Gastroesophageal sphincter (tissue), 4 donors: Measurements from ENCODE around the gene ATRN. TPM values are rescaled to one million over a fixed set of nuclear protein-coding genes. Genes with fewer than 3 reads are reported as not detected.

ENCODE experiments used
- ATAC-seq: fragments of 150-250 bp; one replicate; pipeline ENCODE4 v1.9.1; 2016; ENCODE audit warnings: mild to moderate bottlenecking, moderate library complexity
- H3K27ac ChIP-seq, 4 donors: fragments of 200-600 bp; sonication (generic) in 3 of 4; 1 replicate in 3 of 4; 2 replicates in 1 of 4; pipeline ENCODE4 v1.5.1; 2016 to 2019
- H3K27me3 ChIP-seq: fragments of 200-600 bp; sonication (generic); one replicate; pipeline ENCODE4 v1.5.1; 2019
- H3K36me3 ChIP-seq, 2 donors: fragments of 200-600 bp; sonication (generic); one replicate each; pipeline ENCODE4 v1.5.1; 2019; ENCODE audit warnings: control low read depth in 1 of 2
- H3K4me1 ChIP-seq, 3 donors: fragments of 200-600 bp; sonication (generic); 1 replicate in 2 of 3; 2 replicates in 1 of 3; pipeline ENCODE4 v1.5.1; 2016 to 2019; ENCODE audit warnings: control low read depth in 2 of 3
- H3K4me3 ChIP-seq, 2 donors: fragments of 200-600 bp; sonication (generic); one replicate each; pipeline ENCODE4 v1.5.1; 2019; ENCODE audit warnings: mild to moderate bottlenecking in 1 of 2, moderate library complexity in 1 of 2
- H3K9me3 ChIP-seq, 3 donors: fragments of 200-600 bp; sonication (generic); one replicate each; pipeline ENCODE4 v1.5.1; 2017 to 2019; ENCODE audit warnings: control low read depth in 2 of 3
- EP300 ChIP-seq: sonication (generic); formaldehyde crosslinking; IDR thresholded peaks from one replicate; pipeline ENCODE4 v1.6.1; 2017; ENCODE audit warnings: antibody characterized with exemption, mild to moderate bottlenecking
- POLR2A ChIP-seq, 2 donors: fragments of 450-650 bp; IDR thresholded peaks; one replicate each; pipeline ENCODE4 v1.6.1; 2017; ENCODE audit warnings: antibody characterized with exemption in 2 of 2, mild to moderate bottlenecking in 2 of 2, moderate library complexity in 1 of 2
- POLR2AphosphoS5 ChIP-seq: sonication (generic); formaldehyde crosslinking; IDR thresholded peaks from one replicate; pipeline ENCODE4 v1.6.1; 2017; ENCODE audit warnings: antibody characterized with exemption
- WGBS, 2 donors: methylation state at CpG; one replicate each; pipeline ENCODE4 v1.1.5; 2018; ENCODE audit warnings: low coverage in 1 of 2; 5-methylcytosine and 5-hydroxymethylcytosine counted together
- total RNA-seq, 4 donors: library from RNA; depleted of rRNA; stranded (reverse); fragments of >200 nt; gene quantifications; one replicate each; pipeline ENCODE4 v1.1.0, GENCODE V29; 2016
- TF ChIP-seq, protein P1 (sequence below), 4 experiments: fragments of 200-600 bp in 2 of 4; fragments of 450-650 bp in 2 of 4; sonication (generic) in 1 of 4; IDR thresholded peaks; one replicate each; pipeline ENCODE4 v1.5.1; 2017 to 2019; ENCODE audit warnings: antibody characterized with exemption in 4 of 4, mild to moderate bottlenecking in 2 of 4, moderate library complexity in 2 of 4

The ATRN gene
- total RNA-seq, 4 donors from 2014 or later: 16.7 to 22.2 (median 19.4) TPM

DNA sequence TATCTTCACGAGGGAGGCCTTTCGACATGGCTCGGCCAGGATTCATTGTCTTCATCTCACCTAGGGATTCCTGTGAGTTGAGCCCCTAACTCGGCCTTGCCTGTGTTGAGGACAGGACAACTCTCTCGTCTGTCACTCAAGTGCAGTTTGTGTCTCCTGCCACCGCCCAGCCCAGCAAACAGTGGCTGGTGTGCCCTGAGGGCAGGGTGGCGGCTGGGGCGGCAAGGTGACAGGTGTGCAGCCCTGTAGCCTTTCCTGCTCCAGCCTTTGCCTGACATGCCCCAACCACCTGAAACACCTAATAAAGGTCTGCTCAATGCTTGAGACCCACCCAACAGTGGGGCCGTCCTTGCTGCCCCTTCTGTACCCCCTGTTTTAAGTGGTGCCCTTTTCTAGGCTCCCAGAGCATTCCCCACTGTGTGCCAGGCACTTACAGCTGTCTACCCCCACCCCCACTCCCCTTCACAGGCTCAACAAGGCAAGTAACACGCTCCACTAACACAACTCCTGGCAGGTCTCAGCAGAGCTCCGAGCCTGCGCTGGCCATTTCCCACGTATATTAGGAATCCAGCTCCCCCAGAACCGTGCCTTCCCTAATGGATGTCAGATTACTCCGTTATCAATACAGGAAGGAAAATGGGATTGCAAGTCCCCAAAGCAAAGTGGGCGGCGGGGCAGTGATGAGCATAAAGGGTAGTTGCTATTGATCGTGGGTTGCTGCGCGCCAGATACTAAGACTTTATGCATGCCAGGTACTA lies 174.7 kb downstream of the ATRN start:
- no peak overlapping the region for H3K4me3 ChIP-seq
- no peak for ATAC-seq
- WGBS, 2 donors: 94 to 100% methylated on average over 2 to 11 of the region's 20 CpGs
- H3K4me1 ChIP-seq: no peaks in the 10 kb centered on the region
- no peaks in the 10 kb centered on the region for H3K9me3 ChIP-seq
- TF ChIP-seq EP300 (no peak), POLR2A (IDR thresholded peaks at IDR 0.05) (no peak), POLR2AphosphoS5 (no peak)
- TF ChIP-seq, protein P1, sequence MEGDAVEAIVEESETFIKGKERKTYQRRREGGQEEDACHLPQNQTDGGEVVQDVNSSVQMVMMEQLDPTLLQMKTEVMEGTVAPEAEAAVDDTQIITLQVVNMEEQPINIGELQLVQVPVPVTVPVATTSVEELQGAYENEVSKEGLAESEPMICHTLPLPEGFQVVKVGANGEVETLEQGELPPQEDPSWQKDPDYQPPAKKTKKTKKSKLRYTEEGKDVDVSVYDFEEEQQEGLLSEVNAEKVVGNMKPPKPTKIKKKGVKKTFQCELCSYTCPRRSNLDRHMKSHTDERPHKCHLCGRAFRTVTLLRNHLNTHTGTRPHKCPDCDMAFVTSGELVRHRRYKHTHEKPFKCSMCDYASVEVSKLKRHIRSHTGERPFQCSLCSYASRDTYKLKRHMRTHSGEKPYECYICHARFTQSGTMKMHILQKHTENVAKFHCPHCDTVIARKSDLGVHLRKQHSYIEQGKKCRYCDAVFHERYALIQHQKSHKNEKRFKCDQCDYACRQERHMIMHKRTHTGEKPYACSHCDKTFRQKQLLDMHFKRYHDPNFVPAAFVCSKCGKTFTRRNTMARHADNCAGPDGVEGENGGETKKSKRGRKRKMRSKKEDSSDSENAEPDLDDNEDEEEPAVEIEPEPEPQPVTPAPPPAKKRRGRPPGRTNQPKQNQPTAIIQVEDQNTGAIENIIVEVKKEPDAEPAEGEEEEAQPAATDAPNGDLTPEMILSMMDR (IDR thresholded peaks at IDR 0.05): no peak
- no peak overlapping the region for H3K27ac ChIP-seq
- H3K36me3 ChIP-seq: peaks cover 0 to 82% of the 10 kb centered on the region in 2 donors
- H3K27me3 ChIP-seq: no peaks in the 10 kb centered on the region

DNA sequence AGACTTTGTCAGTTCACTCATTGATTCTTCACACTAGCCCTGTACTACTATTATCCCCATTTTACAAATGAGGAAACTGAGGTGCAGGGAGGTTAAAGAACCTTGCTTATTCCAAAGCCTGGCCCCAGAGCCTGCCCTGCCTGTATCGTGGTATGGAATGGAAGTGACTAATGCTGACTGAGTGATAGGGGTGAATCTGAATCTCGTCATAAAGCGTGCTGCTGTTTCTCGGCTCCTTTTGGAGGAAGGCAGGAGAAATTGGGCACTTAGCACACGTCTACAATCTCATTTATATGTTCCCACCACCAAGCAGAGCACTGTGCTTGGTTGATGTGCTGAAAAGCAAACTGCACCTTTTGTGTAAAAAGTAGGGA lies 175.2 kb downstream of the ATRN start:
- Histone ChIP-seq H3K36me3 (peaks cover 0 to 83% of the 10 kb centered on the region in 2 donors), H3K27ac (no peak overlapping the region), H3K4me1 (no peaks in the 10 kb centered on the region), H3K27me3 (no peaks in the 10 kb centered on the region), H3K4me3 (no peak overlapping the region), H3K9me3 (no peaks in the 10 kb centered on the region)
- ATAC-seq: no peak
- whole genome bisulfite sequencing, 2 donors: 83 to 100% methylated on average over 1 to 3 of the region's 5 CpGs
- TF ChIP-seq, protein P1 (IDR thresholded peaks at IDR 0.05): no peak
- TF ChIP-seq POLR2A (IDR thresholded peaks at IDR 0.05) (no peak), EP300 (no peak), POLR2AphosphoS5 (no peak)

DNA sequence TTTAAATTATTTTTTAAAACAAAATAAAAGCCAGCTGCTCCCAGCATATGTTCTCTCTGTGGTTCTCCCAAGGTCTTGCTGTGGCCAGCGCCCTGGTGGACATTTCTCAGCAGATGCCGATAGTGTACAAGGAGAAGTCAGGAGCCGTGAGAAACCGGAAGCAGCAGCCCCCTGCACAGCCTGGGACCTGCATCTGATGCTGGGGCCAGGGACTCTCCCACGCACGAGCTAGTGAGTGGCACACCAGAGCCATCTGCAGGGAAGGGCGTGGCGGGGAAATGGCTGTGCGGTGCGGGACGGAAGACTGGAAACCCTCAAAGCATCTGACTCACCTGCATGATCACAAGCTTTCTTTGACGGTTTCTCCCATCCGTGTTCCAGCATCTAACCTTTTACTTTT lies 175.8 kb downstream of the ATRN start:
- Histone ChIP-seq H3K4me3 (no peak overlapping the region), H3K4me1 (no peaks in the 10 kb centered on the region), H3K36me3 (peaks cover 0 to 83% of the 10 kb centered on the region in 2 donors), H3K9me3 (no peaks in the 10 kb centered on the region), H3K27ac (no peak overlapping the region), H3K27me3 (no peaks in the 10 kb centered on the region)
- 89 to 98% methylated on average over 7 to 10 of the region's 13 CpGs for WGBS, 2 donors
- ATAC-seq: no peak
- TF ChIP-seq POLR2AphosphoS5 (no peak), POLR2A (IDR thresholded peaks at IDR 0.05) (no peak), EP300 (no peak)
- TF ChIP-seq, protein P1 (IDR thresholded peaks at IDR 0.05): no peak

DNA sequence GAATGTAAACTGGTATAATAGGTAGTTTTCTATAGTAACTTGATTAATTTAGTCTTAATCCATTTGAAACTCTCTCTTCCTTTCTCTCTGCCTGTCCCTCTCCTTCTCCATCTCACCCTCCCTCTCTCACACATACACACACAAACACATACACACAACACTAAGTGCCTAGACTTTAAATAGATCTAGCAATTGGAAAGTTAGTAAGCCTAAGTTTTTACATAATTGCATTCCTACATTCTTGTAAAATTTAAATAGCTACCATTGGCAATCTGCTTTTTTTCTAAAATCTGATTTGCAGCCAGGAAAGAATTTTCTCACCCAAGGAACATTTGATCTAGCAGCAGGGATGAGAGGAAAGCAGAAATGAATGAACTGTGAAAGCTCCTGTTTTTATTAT lies 176.7 kb downstream of the ATRN start:
- no peaks in the 10 kb centered on the region for H3K27me3 ChIP-seq
- no peak overlapping the region for H3K4me3 ChIP-seq
- no peaks in the 10 kb centered on the region for H3K9me3 ChIP-seq
- TF ChIP-seq POLR2A (IDR thresholded peaks at IDR 0.05) (no peak), POLR2AphosphoS5 (no peak), EP300 (no peak)
- TF ChIP-seq, protein P1 (IDR thresholded peaks at IDR 0.05): no peak
- no peaks in the 10 kb centered on the region for H3K4me1 ChIP-seq
- no peak for ATAC-seq
- peaks cover 0 to 76% of the 10 kb centered on the region in 2 donors for H3K36me3 ChIP-seq
- H3K27ac ChIP-seq: no peak overlapping the region

DNA sequence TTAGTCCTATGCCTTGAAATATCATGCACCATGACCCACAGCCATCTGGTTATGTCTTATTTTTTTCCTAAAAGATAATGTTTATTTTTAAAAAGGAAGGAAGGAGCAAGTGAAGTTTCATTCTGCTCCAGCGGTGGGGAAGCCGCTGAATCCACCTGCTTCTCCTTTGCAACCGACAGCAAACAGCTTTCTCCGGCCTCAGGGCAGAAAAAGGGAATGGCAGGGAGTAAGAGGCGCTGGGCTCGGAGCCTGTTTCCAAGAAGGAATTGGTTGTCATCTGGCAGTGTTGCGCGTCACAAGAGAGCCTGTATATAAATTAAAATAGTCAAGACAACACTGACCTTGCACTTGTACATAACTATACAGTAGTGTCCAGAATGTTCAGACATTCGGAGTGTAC lies 178.1 kb downstream of the ATRN start:
- Histone ChIP-seq H3K27ac (no peak overlapping the region), H3K4me1 (no peaks in the 10 kb centered on the region), H3K9me3 (peaks cover 0 to 7% (median 0%) of the 10 kb centered on the region in 3 donors), H3K27me3 (no peaks in the 10 kb centered on the region), H3K4me3 (no peak overlapping the region), H3K36me3 (peaks cover 0 to 61% of the 10 kb centered on the region in 2 donors)
- no peak for TF ChIP-seq POLR2AphosphoS5
- TF ChIP-seq, protein P1 (IDR thresholded peaks at IDR 0.05): no peak
- TF ChIP-seq POLR2A (IDR thresholded peaks at IDR 0.05): no peak
- TF ChIP-seq EP300: no peak
- 71 to 91% methylated on average over 9 of the region's 9 CpGs for WGBS, 2 donors
- no peak for ATAC-seq
